CD4-positive, alpha-beta memory T cell (primary cell): ENCODE data around the gene RAB4A. TPM values are rescaled to one million over a fixed set of nuclear protein-coding genes. Genes with fewer than 3 reads are reported as not detected.
A peak's percentile ranks its signal among the peaks of the same experiment; 100 is the strongest.

Experiments
- CTCF ChIA-PET: fragments of 350-600 bp; sonication (Branson Sonifier 250); formaldehyde crosslinking; loops from one replicate; lab custom pipeline; 2021; ENCODE audit warnings: inconsistent platforms; ENCODE audit not compliant: partially characterized antibody; lab: Charles Lee
- POLR2A ChIA-PET: fragments of 350-600 bp; sonication (Branson Sonifier 250); formaldehyde crosslinking; loops from one replicate; lab custom pipeline; 2021; ENCODE audit not compliant: partially characterized antibody; lab: Charles Lee
- DNase-seq, 5 donors: peaks; one replicate each; pipeline versions ENCODE4 v3.0.0 to v3.0.0-alpha.2; 2020 to 2022; ENCODE audit warnings: mixed read lengths in 1 of 5
- H3K27ac ChIP-seq: one replicate; pipeline ENCODE4 v1.7.0; 2013; ENCODE audit warnings: low read depth, low read length
- H3K27me3 ChIP-seq: 2 replicates; pipeline ENCODE4 v1.7.0; 2013; ENCODE audit warnings: mild to moderate bottlenecking, low read length, moderate library complexity; ENCODE audit not compliant: insufficient read depth
- H3K36me3 ChIP-seq: 2 replicates; pipeline ENCODE4 v1.7.0; 2013; ENCODE audit warnings: mild to moderate bottlenecking, low read length, moderate library complexity; ENCODE audit not compliant: insufficient read depth
- H3K4me1 ChIP-seq: 2 replicates; pipeline ENCODE4 v1.7.0; 2013; ENCODE audit warnings: mild to moderate bottlenecking, low read length, moderate library complexity; ENCODE audit not compliant: insufficient read depth
- H3K4me3 ChIP-seq, 2 donors: one replicate each; pipeline ENCODE4 v1.7.0; 2013; ENCODE audit warnings: low read length in 2 of 2, mild to moderate bottlenecking in 1 of 2
- H3K9me3 ChIP-seq, 2 donors: one replicate each; pipeline ENCODE4 v1.7.0; 2013; ENCODE audit warnings: low read length in 2 of 2, control low read depth in 1 of 2; ENCODE audit not compliant: control insufficient read depth in 1 of 2
- H3K27ac Mint-ChIP-seq, 7 donors: one replicate each; pipeline ENCODE4 v1.8.0; 2020 to 2021; ENCODE audit warnings: mixed read lengths in 7 of 7, mild to moderate bottlenecking in 6 of 7, inconsistent platforms in 3 of 7, moderate library complexity in 3 of 7
- H3K27me3 Mint-ChIP-seq, 2 donors: one replicate each; pipeline ENCODE4 v1.8.0; 2020 to 2021; ENCODE audit warnings: mixed read lengths in 2 of 2
- H3K36me3 Mint-ChIP-seq, 2 donors: one replicate each; pipeline ENCODE4 v1.8.0; 2020 to 2021; ENCODE audit warnings: mixed read lengths in 2 of 2, inconsistent platforms in 1 of 2, mild to moderate bottlenecking in 1 of 2
- H3K4me1 Mint-ChIP-seq, 4 donors: one replicate each; pipeline ENCODE4 v1.8.0; 2020 to 2021; ENCODE audit warnings: mixed read lengths in 4 of 4, mild to moderate bottlenecking in 1 of 4
- H3K4me3 Mint-ChIP-seq, 8 donors: one replicate each; pipeline ENCODE4 v1.8.0; 2020 to 2021; ENCODE audit warnings: mixed read lengths in 8 of 8, mild to moderate bottlenecking in 7 of 8, moderate library complexity in 6 of 8, inconsistent platforms in 3 of 8
- H3K9me3 Mint-ChIP-seq, 8 donors: one replicate each; pipeline ENCODE4 v1.8.0; 2020 to 2021; ENCODE audit warnings: mixed read lengths in 8 of 8, mild to moderate bottlenecking in 5 of 8, inconsistent platforms in 3 of 8, moderate library complexity in 1 of 8
- intact Hi-C: fragments of 100-400 bp; cut with micrococcal nuclease; formaldehyde crosslinking; loops from one replicate; pipeline ENCODE4 v1.15.1; 2023
- polyA plus RNA-seq, 2 donors: library from polyadenylated mRNA; unstranded; fragments of 300-500 nt; fragmentation: Illumina TruSeq; gene quantifications; one replicate each; pipeline ENCODE4 v1.2.3, GENCODE V29; 2021
- total RNA-seq, 2 experiments: library from RNA; stranded (reverse); gene quantifications; one replicate each; pipeline ENCODE4 v1.2.3, GENCODE V29; 2021

Gene RAB4A
- total and polyA plus RNA-seq, 4 experiments from 2014 or later, result 18.8 to 44.9 (median 33.3) TPM

DNA sequence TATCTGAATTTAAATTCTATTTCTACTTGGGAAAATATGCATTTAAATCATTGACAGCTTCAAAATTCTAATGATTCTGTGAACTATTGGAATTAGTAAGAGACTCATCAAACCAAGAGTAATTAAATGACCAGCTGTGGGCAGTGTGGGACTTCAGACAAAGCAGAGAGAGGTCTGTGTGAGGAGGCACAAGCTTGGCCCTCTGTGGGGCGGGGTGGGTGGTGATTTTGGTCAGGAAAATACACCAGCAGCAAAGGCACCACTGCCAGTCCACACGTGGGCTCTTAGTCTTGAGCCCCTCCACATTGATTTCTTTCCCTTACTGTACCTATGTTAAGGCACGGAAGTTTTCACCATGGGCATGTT, 39.2 kb upstream of the RAB4A start:
- ChIA-PET POLR2A (no interaction called here), CTCF (interaction anchor here (1.0 to 7.8 kb wide), 3 partner anchors 25 to 495 kb away, joined by 3 to 166 read pairs (median 131); partner anchors contain the start of gene RHOU)
- Histone ChIP-seq H3K4me1 (peaks cover 10% of the 10 kb centered on the region), H3K36me3 (no peaks in the 10 kb centered on the region), H3K4me3 (no peak overlapping the region), H3K27me3 (peaks cover 4% of the 10 kb centered on the region), H3K27ac (no peak overlapping the region), H3K9me3 (no peaks in the 10 kb centered on the region)
- H3K27ac Mint-ChIP-seq, result peak overlapping the region in 1 of 7 donors; percentile 16
- H3K4me1 Mint-ChIP-seq, result peaks cover 6 to 16% (median 10%) of the 10 kb centered on the region in 4 donors
- no peak overlapping the region for H3K4me3 Mint-ChIP-seq
- no peak for DNase-seq
- intact Hi-C loops, result no loop called here
- H3K27me3 Mint-ChIP-seq, result peaks cover 3 to 10% of the 10 kb centered on the region in 2 donors
- no peaks in the 10 kb centered on the region for H3K36me3 Mint-ChIP-seq
- peaks cover 0 to 1% (median 0%) of the 10 kb centered on the region in 8 donors for H3K9me3 Mint-ChIP-seq

DNA sequence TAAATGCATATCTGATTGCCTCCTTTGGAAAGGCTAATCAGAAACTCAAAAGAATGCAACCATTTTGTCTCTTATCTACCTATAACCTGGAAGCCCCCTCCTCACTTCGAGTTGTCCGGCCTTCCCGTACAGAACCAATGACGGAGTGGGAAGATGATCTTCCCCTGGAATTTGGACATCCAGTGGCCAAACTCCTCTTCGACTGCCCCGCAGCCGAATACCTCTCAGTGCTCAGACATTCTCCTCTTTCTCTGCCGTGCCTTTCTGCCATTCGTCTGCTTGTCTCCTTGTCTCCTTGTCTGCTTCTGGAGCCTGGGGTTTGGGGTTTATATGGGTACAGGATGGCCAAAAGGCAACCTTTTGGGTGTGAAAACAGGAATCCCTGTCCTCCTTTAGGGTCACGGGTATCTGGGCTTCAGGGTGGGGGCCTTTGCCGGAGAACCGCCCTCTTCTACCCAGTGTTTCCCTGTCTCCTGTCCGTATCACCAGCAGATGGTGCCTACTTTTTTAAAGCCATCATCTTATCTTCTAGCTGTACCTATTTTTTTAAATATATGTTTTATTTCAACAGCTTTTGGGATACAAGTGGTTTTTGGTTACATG, 35.9 kb upstream of the RAB4A start:
- Histone ChIP-seq H3K4me3 (no peak overlapping the region), H3K36me3 (no peaks in the 10 kb centered on the region), H3K9me3 (no peaks in the 10 kb centered on the region), H3K27ac (no peak overlapping the region), H3K27me3 (peaks cover 4% of the 10 kb centered on the region), H3K4me1 (no peaks in the 10 kb centered on the region)
- ChIA-PET CTCF (no interaction called here), POLR2A (no interaction called here)
- Mint-ChIP-seq H3K4me1 (peaks cover 0 to 5% (median 1%) of the 10 kb centered on the region in 4 donors), H3K27ac (no peak overlapping the region), H3K9me3 (peaks cover 0 to 1% (median 0%) of the 10 kb centered on the region in 8 donors), H3K4me3 (no peak overlapping the region), H3K36me3 (no peaks in the 10 kb centered on the region), H3K27me3 (peaks cover 3 to 10% of the 10 kb centered on the region in 2 donors)
- no peak for DNase-seq
- intact Hi-C loops, result no loop called here

DNA sequence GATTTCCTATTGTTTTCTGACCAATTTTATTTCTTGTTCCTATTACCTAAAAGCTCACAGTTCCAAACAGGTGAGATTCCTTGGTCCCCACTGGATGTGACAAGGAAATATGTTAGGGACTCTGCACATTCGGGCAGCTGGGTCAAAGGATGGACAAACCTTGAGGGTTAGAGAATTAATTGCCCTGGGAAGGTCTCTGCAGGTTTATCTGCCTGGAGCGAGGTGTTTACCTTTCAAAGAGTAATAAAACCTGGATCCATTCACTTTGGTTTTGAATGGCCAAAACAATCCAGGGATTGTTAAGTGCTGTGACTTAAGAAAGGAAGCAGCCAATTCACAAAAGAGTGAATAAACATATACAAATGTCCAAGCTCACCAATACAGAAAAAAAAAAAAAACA, 33.6 kb upstream of the RAB4A start:
- Mint-ChIP-seq H3K27me3 (peaks cover 3 to 10% of the 10 kb centered on the region in 2 donors), H3K4me1 (no peaks in the 10 kb centered on the region), H3K9me3 (peaks cover 0 to 3% (median 0%) of the 10 kb centered on the region in 8 donors), H3K27ac (no peak overlapping the region), H3K4me3 (no peak overlapping the region), H3K36me3 (no peaks in the 10 kb centered on the region)
- DNase-seq, result no peak
- no peaks in the 10 kb centered on the region for H3K36me3 ChIP-seq
- intact Hi-C loops, result no loop called here
- no peak overlapping the region for H3K27ac ChIP-seq
- no peaks in the 10 kb centered on the region for H3K9me3 ChIP-seq
- ChIA-PET CTCF (interaction anchor here (1.0 to 5.0 kb wide), 4 partner anchors 10 to 21 kb away, joined by 3 to 37 read pairs (median 4); no protein-coding TSS in a partner anchor), POLR2A (no interaction called here)
- no peak overlapping the region for H3K4me3 ChIP-seq
- H3K4me1 ChIP-seq, result no peaks in the 10 kb centered on the region
- no peaks in the 10 kb centered on the region for H3K27me3 ChIP-seq

DNA sequence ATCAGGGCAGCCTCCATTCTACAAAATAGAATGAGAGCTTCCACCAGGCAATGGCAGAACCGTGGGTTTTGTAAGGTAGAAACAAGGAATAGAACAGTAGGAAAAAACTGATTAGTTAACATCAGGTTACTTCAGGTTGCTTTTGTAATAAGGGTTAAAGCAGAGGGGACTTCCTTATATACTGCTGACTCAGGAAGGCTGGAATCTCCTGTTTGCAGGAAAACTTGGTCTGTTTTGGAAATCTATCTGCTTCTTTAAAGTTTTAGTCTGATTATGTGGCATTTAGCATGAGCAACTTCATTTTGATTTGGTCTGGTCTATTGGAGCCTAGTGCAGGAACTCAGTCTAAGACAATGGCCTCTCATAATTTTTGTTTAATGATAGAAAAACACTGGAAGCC, 32.7 kb upstream of the RAB4A start:
- H3K4me1 Mint-ChIP-seq, result no peaks in the 10 kb centered on the region
- no peak overlapping the region for H3K4me3 Mint-ChIP-seq
- no peak for DNase-seq
- Histone ChIP-seq H3K4me3 (no peak overlapping the region), H3K27ac (no peak overlapping the region), H3K4me1 (no peaks in the 10 kb centered on the region), H3K9me3 (no peaks in the 10 kb centered on the region), H3K36me3 (no peaks in the 10 kb centered on the region), H3K27me3 (no peaks in the 10 kb centered on the region)
- intact Hi-C loops, result no loop called here
- H3K36me3 Mint-ChIP-seq, result no peaks in the 10 kb centered on the region
- POLR2A ChIA-PET, result no interaction called here
- peak overlapping the region in 1 of 7 donors; percentile 41 for H3K27ac Mint-ChIP-seq
- peaks cover 0 to 10% (median 3%) of the 10 kb centered on the region in 8 donors for H3K9me3 Mint-ChIP-seq
- CTCF ChIA-PET, result interaction anchor here (1.8 to 5.0 kb wide), 2 partner anchors 11 to 20 kb away, joined by 5 to 37 read pairs; no protein-coding TSS in a partner anchor
- peaks cover 3 to 10% of the 10 kb centered on the region in 2 donors for H3K27me3 Mint-ChIP-seq

DNA sequence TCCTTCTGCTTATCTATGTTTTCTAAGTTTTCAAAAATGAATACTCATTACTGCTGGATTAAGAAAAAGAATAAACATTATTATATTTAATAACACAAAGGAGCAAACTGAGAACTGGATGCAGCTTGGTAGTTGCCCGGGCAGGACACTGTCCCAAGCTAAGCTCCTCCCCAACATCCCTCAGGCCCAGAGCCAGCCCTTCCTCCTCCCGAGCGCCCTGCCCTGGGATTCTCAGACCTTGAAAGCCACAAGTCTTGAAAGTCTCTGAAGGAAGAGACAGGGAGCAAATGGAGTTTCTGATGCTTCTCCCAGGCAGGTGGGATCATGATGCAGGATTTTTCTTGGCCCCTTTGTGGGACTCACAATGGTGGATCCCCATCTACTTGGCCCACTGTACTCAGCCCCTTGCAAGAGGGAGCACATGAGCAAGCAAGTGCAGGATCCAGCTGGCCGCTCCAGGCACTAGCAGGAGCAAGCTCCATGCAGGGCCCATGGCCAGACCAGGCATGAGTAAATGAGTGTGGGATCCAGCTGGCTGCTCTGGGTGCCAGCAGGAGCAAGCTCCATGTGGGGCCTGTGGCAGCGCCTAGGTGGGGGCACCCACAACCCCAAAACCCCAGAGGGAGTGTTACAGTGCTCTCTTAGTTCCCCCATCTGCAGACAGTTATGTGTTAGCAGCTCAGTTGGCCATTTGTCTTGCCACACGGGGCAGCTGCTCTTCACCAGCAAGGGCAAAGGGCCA, 32.1 kb upstream of the RAB4A start:
- POLR2A ChIA-PET, result no interaction called here

DNA sequence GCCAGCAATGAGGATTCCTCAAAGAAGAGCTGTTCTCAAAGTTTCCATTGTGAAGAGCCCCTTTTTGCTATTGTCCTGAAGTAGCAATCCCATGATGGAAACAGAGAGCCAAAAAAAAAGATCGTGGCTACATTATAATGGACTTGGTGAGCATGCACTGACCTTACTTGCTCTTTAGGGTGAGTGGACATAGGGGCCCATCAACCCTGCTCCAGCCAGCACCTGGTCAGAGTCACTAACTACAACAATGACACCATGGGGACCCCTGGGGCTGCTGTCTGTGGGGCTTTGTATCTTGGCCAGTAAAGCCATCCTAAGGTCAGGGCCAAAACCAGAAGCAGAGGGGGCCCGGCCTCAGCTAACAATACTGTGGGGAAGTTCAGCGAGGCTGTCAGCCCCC, 30.4 kb upstream of the RAB4A start:
- CTCF ChIA-PET, result interaction anchor here (5.0 kb wide), 1 partner anchor 13 kb away, joined by 37 read pairs; no protein-coding TSS in a partner anchor
- Histone ChIP-seq H3K4me3 (no peak overlapping the region), H3K9me3 (no peaks in the 10 kb centered on the region), H3K27me3 (no peaks in the 10 kb centered on the region), H3K27ac (no peak overlapping the region), H3K36me3 (no peaks in the 10 kb centered on the region), H3K4me1 (no peaks in the 10 kb centered on the region)
- H3K4me1 Mint-ChIP-seq, result no peaks in the 10 kb centered on the region
- POLR2A ChIA-PET, result no interaction called here
- H3K9me3 Mint-ChIP-seq, result peaks cover 0 to 24% (median 16%) of the 10 kb centered on the region in 8 donors
- peaks cover 0 to 2% of the 10 kb centered on the region in 2 donors for H3K27me3 Mint-ChIP-seq
- peaks cover 0 to 11% of the 10 kb centered on the region in 2 donors for H3K36me3 Mint-ChIP-seq
- no peak overlapping the region for H3K27ac Mint-ChIP-seq
- no peak for DNase-seq
- intact Hi-C loops, result no loop called here
- no peak overlapping the region for H3K4me3 Mint-ChIP-seq

More for the DNA sequence above, 32.1 kb upstream of the RAB4A start:
- H3K36me3 Mint-ChIP-seq, result peaks cover 0 to 6% of the 10 kb centered on the region in 2 donors
- H3K4me1 Mint-ChIP-seq, result no peaks in the 10 kb centered on the region
- Histone ChIP-seq H3K4me1 (no peaks in the 10 kb centered on the region), H3K27me3 (no peaks in the 10 kb centered on the region), H3K9me3 (no peaks in the 10 kb centered on the region), H3K27ac (no peak overlapping the region), H3K36me3 (no peaks in the 10 kb centered on the region), H3K4me3 (no peak overlapping the region)
- intact Hi-C loops, result no loop called here
- DNase-seq, result no peak
- no peak overlapping the region for H3K4me3 Mint-ChIP-seq
- H3K9me3 Mint-ChIP-seq, result peaks cover 0 to 16% (median 9%) of the 10 kb centered on the region in 8 donors
- CTCF ChIA-PET, result interaction anchor here (1.1 to 5.0 kb wide), 3 partner anchors 9 to 20 kb away, joined by 3 to 37 read pairs (median 5); no protein-coding TSS in a partner anchor
- H3K27me3 Mint-ChIP-seq, result peaks cover 0 to 10% of the 10 kb centered on the region in 2 donors
- peak overlapping the region in 1 of 7 donors; percentile 48 for H3K27ac Mint-ChIP-seq

DNA sequence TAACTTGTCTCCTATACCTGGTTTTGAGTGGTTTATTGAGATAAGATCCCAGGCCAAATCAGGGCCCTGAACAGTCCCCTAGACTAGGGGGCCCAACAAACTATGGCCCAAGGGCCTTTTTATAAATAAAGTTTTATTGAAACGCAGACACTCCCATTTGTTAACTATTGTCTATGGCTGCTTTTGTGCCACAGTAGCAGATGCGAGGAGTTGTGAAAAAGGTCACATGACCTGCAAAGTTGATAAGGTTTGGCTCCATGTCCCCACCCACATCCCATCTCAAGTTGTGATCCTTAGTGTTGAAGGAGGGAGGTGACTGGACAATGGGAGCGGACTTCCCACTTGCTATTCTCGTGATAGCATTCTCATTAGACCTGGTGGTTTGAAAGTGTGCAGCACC, 29.5 kb upstream of the RAB4A start:
- ChIA-PET CTCF (no interaction called here), POLR2A (no interaction called here)
- H3K36me3 ChIP-seq, result no peaks in the 10 kb centered on the region
- H3K27ac ChIP-seq, result no peak overlapping the region
- H3K4me3 ChIP-seq, result no peak overlapping the region
- no peaks in the 10 kb centered on the region for H3K27me3 ChIP-seq
- H3K4me1 Mint-ChIP-seq, result no peaks in the 10 kb centered on the region
- no peak for DNase-seq
- H3K27ac Mint-ChIP-seq, result no peak overlapping the region
- no peaks in the 10 kb centered on the region for H3K27me3 Mint-ChIP-seq
- H3K9me3 ChIP-seq, result no peaks in the 10 kb centered on the region
- no peak overlapping the region for H3K4me3 Mint-ChIP-seq
- H3K9me3 Mint-ChIP-seq, result peaks cover 0 to 24% (median 16%) of the 10 kb centered on the region in 8 donors
- intact Hi-C loops, result no loop called here
- H3K36me3 Mint-ChIP-seq, result peaks cover 0 to 11% of the 10 kb centered on the region in 2 donors
- H3K4me1 ChIP-seq, result no peaks in the 10 kb centered on the region
